GM21423 (cell line): ENCODE results near the gene TNIK.
A peak's percentile ranks its signal among the peaks of the same experiment; 100 is the strongest.
"Not testable (repeated sequence)": the region's sequence is repeated elsewhere in the genome, so short reads cannot be mapped to it uniquely, and the experiment has no call there.

Experiments
- ATAC-seq: cut with Tn5 transposase; IDR thresholded peaks from one replicate; pipeline ENCODE4 v1.9.1; 2021; ENCODE audit warnings: mild to moderate bottlenecking, moderate library complexity; ENCODE audit not compliant: unreplicated experiment

The TNIK gene

GRCh38 chr3:171262431-171262830 is 197.8 kb downstream of the TNIK start:
- ATAC-seq, result no peak

DNA sequence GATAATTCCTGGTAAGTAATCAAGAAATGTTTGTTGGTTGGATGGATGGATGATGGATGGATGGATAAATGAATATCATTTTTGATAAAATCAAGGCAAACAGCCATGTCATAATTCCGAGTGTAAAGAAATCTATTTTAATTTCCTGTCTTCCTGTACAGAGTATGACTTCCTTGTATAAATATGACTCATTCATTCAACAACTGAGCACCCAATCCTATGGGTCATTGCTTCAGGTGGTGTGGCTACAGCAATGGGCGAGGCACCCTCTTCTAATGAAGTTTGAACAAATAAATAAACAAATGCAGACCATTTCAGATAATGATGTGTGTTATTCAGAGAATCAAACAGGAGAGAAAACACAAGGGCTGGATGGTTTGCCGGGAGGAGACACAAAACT is 198.7 kb downstream of the TNIK start:
- ATAC-seq, result no peak

DNA sequence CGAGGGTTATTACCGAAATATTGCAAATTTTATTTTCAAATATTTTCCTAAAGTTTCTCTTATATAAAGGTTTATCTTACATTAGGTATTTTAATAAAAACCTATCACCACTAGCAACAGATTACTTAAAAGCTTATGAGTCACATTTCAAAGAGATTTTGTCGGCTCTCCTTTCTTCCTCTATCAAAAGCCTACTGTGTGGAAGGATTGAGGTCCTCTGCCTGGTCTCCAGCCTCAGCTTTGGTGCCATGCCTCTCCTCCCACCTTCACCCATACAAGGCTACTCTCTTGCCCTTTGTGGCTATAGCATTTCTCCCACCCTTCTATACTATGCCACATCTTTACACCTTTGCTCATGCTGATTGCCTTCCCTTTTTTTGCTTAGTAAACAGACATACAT is 199.3 kb downstream of the TNIK start:
- no peak for ATAC-seq

GRCh38 chr3:171260466-171260865 is 199.7 kb downstream of the TNIK start:
- no peak for ATAC-seq

DNA sequence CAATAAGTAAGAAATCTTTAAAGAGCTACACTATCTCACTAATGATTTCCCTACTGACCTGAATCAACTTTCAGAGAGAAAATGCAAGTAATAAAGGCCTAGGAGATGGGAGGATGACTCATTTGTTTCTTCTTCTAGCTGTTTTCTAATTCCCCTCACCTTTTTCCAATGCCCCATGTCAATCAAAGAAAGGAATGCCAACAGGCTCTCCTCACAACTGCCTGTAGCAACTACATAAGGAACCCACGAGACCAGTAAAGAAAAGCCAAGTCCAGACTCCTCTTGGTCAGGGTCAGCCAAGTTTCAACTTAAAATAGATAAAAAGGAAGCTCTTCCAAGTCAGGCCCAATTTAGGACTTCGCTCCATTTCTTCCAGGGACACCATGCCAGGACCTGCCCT is 201.9 kb downstream of the TNIK start:
- no peak for ATAC-seq

DNA sequence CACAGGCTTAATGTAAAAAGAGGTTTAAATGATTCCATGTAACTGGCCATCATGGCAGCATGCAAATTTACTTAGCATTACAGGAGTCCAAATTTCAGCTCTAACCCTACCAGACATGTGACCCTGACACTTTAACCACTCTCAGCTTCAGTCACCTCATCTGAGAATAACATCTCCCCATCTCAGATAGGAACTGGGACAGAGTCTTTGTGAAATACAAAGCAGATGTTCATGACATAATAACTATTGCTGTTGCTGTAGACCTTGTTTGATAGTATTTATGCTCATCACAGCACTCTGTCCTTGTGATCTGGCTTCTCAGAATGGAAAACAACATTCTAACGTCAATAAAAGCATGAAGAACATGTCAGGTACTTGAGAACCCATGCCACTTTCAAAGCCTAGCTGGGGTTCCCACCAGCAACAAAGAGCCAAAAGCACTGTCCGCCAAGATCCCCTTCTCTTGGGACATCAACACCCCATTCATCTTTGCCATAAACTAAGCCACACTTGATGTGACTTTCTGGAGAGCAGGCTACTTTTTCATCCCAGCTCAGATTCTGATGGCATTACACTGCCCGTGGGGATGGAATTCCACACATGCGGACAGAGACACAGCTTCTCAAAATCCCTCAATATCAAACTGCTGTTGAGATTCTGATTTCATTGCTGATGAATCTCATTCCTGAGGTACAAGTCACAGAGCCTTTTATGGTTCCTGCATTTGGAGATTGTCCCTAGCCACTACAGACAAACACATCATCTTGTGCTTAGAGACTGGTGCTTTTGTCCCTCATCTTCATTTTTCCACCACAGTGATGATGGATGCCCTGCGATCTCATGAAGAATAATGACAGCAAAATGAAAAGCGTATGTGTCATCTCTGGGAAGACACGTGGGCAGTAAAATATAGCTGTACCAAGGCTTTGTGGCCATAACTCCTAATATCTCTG is 202.7 kb downstream of the TNIK start:
- ATAC-seq, result peak; percentile 37

DNA sequence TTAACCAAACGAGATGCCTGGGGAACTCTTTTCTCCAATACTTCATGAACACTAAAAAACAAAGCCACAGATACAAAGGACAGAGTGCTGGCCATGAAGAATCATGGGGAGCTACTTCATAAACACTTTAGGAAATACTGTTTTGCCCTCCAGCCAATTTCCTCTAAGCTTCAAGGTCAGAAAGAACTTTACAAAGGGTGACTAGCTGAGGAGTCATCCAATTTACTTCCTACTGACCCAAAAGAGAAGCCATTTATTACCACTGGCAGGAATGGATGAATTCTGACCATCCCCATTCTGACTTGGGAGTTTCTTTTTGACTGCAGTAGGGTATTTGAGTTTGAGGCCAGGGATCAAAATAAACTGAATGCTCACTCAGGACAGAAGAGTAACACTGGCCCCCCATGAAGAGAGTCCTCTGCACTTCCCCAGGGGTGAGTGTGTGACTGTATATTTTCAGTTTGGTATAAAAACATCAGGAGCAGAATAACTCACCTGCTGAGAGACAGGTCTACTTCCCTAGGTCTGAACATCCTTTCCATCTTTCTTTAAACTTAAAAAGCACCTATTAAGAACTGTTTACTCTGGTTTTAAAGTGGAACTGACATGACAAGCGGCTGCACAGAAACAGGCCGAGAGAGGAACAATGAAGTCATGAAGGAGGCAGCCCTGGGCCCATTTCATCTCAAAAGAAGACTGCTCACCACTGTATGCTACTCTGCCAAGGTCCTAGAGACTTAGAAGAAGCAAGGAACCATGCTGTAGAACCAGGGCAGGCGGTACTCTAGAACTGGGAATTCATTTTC is 203.6 kb downstream of the TNIK start:
- no peak for ATAC-seq

DNA sequence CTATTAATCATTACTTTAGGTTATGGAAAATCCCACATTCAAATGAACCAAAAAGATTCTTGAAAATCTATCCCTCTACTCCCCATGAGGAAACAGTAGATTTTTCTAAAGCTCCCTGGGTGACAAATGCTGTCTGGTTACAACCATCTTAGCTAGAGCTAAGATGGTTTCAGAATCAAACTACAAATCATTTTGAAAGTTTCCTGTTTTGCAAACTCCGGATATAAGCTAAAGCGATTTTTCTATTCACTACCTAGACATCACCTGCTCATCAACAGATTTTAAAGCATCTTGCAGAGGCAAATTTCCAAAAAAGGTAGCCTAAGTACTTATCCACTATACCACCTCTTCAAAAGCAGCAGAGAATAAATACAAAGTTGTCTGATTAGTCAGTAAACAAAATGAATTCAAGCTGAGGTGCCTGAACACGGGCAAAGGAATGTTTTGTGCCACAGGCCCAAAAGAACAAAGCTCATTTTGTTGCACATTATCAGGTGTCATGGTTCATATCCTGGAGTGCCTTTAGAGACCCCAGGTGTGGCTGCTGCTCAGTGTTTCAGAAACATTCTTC is 204.9 kb downstream of the TNIK start:
- peak; percentile 61 for ATAC-seq

DNA sequence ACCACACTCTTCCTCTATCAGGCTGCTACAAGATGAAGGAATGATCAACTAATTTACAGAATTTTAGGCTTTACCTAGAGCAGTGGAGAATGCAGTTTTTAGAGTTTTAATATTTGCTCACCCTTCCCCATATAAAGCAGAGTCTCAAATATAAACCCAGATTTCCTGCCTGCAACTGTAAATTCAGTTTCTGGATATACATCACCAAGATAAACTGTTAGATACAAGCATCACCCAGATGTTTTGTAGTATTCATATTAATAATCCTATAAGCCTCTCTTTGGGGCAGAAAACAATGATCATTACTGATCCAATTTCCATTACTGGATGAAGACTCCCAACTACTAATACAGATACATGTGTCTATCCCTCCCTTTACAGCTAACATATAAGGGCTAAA is 205.9 kb downstream of the TNIK start:
- ATAC-seq, result no peak

DNA sequence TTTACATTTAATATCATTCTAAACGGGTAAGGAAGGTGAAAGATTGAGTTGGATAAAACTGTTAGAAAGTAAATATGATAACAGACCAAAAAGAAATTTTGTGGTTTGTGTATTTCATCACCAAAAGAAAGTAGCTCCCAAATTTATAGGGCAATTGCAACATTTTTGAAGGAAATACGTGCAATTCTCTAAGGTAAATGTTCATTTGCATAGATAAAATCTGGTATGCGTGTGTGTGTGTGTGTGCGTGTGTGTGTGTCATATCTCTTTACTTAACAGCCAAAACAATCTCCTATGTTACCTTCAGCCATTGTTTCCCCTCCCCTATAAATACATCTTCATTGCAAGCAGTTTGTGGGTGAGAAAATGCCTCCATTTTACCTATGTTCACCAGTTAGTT is 208.4 kb downstream of the TNIK start:
- no peak for ATAC-seq

DNA sequence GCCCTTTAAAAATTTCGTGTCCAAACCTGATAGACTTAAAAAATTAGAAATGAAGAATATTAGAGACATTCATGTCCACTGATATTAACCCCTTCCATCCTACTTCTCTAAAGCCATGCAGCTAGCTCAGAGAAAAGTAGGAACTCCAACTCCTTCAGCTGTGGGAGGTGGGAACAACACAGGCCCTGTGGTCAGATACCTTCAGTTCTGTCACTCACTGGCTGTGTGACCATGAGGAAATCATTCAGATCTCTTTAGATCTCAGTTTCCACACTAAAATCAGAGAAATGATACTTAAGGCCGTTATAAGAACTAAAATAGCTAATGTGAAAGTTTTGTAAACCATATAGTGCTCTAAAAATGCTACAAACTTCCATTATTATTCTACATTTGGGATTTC is 209.8 kb downstream of the TNIK start:
- no peak for ATAC-seq

DNA sequence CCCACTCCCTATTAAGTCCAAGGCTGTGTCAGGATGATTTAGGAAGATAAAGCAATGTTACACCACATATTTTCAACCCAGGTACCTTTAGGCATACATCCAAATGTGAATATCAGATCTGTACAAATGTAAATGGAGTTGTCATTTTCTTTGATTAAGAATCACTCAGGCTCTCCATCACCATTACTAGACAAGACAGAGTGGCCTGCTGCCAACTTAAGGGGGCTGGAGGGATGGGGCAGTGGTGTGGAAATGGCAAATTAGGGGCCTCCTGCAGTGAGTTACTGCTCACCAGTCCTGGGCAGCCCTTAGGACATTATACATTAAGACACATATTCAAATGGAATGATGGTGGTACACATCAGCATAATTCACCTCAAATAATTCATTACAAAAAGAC is 211.0 kb downstream of the TNIK start:
- ATAC-seq, result peak; percentile 17

GRCh38 chr3:171248426-171249111 is 211.6 kb downstream of the TNIK start:
- ATAC-seq, result peak; percentile 79

- ATAC-seq, result no peak
Measured at GRCh38 chr3:171245796-171246765, 214.1 kb downstream of the TNIK start.

DNA sequence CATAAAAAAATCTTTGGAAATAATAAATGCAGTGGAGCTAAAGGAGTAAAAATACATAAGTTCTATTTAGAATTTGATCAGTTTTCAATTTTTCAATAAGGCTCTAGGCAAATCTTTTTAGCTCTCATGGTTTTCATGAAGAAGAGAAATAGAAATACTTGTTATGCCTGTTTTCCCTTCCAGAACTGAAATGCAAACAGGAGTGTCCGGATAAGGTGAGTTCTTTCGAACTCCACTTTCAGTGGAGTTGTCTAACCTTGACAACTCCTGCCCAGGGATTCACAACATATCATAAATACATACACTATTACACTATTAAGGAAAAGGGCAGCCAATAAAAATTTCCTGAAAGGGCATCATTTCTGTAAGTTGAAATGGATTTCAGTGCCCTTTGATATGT is 217.3 kb downstream of the TNIK start:
- no peak for ATAC-seq

GRCh38 chr3:171242170-171242569 is 218.0 kb downstream of the TNIK start:
- ATAC-seq, result no peak

- ATAC-seq, result not testable (repeated sequence)
Measured at GRCh38 chr3:171241655-171242054, 218.6 kb downstream of the TNIK start.

- no peak for ATAC-seq
Measured at GRCh38 chr3:171240504-171240835, 219.7 kb downstream of the TNIK start.

- no peak for ATAC-seq
Measured at GRCh38 chr3:171239757-171240503, 220.3 kb downstream of the TNIK start.
